ENCODE measurements around the gene MTFR1L.
"Not testable (repeated sequence)": the region's sequence is repeated elsewhere in the genome, so short reads cannot be mapped to it uniquely, and the experiment has no call there.

MTFR1L gene

DNA sequence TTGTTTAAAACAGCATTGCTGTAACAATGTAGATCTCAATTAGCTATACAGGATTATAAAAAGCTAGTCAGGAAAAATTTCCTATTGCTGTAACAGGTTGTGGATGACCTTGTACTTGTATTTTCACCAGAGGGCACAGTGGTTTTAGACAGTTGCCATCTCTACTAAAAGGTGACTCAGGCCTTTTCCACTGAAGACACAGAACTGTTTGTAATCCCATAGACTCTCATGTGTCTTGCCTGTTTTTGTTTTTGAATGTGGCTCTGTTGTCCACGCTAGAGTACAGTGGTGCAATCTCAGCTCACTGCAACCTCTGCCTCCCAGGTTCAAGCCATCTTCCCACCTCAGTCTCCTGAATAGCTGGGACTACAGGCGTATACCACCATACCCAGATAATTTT is 5.9 kb downstream of the MTFR1L start:
- Histone ChIP-seq H3K4me1 (ENCODE audit: control insufficient read depth, insufficient read depth, low read length) (peaks cover 12% of the 10 kb centered on the region), H3K36me3 (ENCODE audit: control insufficient read depth, insufficient read depth, low read length) (peaks cover 3% of the 10 kb centered on the region)

DNA sequence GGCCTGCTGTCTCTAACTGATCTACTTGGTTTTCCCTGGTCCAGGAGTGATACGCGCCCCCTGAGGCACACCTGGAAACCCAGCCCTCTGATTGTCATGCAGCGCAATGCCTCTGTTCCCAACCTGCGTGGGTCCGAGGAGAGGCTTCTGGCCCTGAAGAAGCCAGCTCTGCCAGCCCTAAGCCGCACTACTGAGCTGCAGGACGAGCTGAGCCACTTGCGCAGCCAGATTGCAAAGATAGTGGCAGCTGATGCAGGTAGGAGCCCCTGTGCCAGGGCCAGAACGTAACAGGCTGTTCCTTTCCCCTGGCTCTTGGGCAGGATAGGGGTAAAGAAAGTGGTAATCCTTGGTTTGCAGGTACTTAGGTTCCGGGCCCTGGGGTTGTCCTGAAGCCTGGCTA is 6.8 kb downstream of the MTFR1L start:
- no peak overlapping the region for H3K9ac ChIP-seq (ENCODE audit: low read length)
- H3K9me3 ChIP-seq (ENCODE audit: control insufficient read depth, low read length) = no peaks in the 10 kb centered on the region
- H3K4me1 ChIP-seq (ENCODE audit: control insufficient read depth, insufficient read depth, low read length) = peaks cover 3% of the 10 kb centered on the region
- no peaks in the 10 kb centered on the region for H3K27me3 ChIP-seq (ENCODE audit: control insufficient read depth, insufficient read depth, low read length)
- H3K4me3 ChIP-seq (ENCODE audit: low read length) = no peak overlapping the region
- H3K36me3 ChIP-seq (ENCODE audit: control insufficient read depth, insufficient read depth, low read length) = peaks cover 10% of the 10 kb centered on the region

More for the DNA sequence above, 5.9 kb downstream of the MTFR1L start:
- H3K27me3 ChIP-seq (ENCODE audit: control insufficient read depth, insufficient read depth, low read length) = no peaks in the 10 kb centered on the region
- no peak overlapping the region for H3K4me3 ChIP-seq (ENCODE audit: low read length)
- no peak overlapping the region for H3K9ac ChIP-seq (ENCODE audit: low read length)
- no peaks in the 10 kb centered on the region for H3K9me3 ChIP-seq (ENCODE audit: control insufficient read depth, low read length)

DNA sequence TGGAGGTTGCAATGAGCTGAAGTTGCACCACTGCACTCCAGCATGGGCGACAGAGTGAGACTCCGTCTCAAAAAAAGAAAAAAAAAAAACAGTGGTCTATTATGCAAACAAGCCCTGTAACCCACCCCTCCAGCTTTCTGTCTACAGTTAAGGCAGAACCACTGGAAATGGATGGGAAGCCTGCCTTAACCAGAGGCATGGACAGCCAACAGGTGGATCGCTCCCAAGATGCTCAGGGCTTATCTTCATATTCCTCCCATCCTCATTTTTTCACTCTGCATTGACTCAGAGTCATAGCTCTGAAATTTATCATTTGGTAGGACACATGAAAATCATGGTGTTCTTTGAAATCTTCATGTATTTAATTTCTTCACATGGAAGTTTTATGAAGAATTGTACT is 8.7 kb downstream of the MTFR1L start:
- Histone ChIP-seq H3K36me3 (ENCODE audit: control insufficient read depth, insufficient read depth, low read length) (peaks cover 19% of the 10 kb centered on the region), H3K9ac (ENCODE audit: low read length) (no peak overlapping the region), H3K4me1 (ENCODE audit: control insufficient read depth, insufficient read depth, low read length) (no peaks in the 10 kb centered on the region)

DNA sequence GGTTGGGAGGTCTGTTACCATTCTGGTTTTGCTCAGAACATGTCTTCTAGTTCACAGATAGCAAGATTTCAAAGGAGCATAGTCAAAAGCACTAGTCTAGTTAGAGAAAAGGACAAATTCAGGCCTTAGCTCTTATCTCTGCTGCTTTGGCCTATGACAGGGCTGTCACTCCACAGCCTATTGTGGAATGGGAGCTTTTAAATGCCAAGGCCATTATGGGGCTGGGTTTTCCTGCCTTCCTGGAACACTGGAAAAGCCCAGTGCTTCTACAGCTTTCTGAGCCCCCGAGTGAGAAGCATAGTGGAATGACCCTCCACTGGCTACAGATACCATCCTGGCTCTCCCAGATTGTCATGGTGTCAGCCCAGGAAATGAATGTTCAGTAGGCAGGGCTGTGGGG is 9.3 kb downstream of the MTFR1L start:
- H3K27me3 ChIP-seq (ENCODE audit: control insufficient read depth, insufficient read depth, low read length) = no peaks in the 10 kb centered on the region
- no peak overlapping the region for H3K4me3 ChIP-seq (ENCODE audit: low read length)
- H3K4me1 ChIP-seq (ENCODE audit: control insufficient read depth, insufficient read depth, low read length) = no peaks in the 10 kb centered on the region
- H3K36me3 ChIP-seq (ENCODE audit: control insufficient read depth, insufficient read depth, low read length) = peaks cover 19% of the 10 kb centered on the region
- H3K9ac ChIP-seq (ENCODE audit: low read length) = no peak overlapping the region
- H3K9me3 ChIP-seq (ENCODE audit: control insufficient read depth, low read length) = no peaks in the 10 kb centered on the region

More for the DNA sequence above, 8.7 kb downstream of the MTFR1L start:
- Histone ChIP-seq H3K9me3 (ENCODE audit: control insufficient read depth, low read length) (no peaks in the 10 kb centered on the region), H3K4me3 (ENCODE audit: low read length) (no peak overlapping the region), H3K27me3 (ENCODE audit: control insufficient read depth, insufficient read depth, low read length) (no peaks in the 10 kb centered on the region)

DNA sequence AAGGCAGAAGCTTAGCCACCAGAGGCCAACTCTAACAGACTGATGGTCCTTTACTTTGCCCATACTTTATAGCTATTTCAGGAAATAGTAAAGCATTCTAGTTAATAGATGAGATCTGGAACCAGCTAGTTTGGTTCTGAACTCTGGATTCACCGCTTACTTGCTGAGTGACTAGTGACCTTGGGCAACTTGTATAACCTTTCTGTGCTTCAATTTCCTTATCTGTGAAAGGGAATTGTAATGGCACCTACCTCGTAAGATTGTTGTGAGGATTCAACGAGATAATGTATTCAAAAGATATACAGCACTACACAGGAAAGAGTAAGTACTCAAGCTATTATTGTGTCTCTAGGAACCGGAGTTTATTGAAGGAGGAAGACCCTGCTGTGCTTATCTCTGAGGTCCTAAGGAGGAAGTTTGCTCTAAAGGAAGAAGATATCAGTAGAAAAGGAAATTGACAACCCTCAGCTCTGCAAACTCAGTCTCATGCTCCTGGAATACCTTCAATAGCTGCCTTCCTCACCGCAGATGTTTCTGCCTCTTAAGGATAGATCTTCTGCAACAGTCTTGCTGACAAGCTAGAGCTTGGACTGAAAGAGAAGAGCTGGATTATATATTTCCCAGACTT is 11.9 kb downstream of the MTFR1L start:
- Histone ChIP-seq H3K9ac (ENCODE audit: low read length) (no peak overlapping the region), H3K9me3 (ENCODE audit: control insufficient read depth, low read length) (no peaks in the 10 kb centered on the region), H3K36me3 (ENCODE audit: control insufficient read depth, insufficient read depth, low read length) (peaks cover 19% of the 10 kb centered on the region), H3K27me3 (ENCODE audit: control insufficient read depth, insufficient read depth, low read length) (no peaks in the 10 kb centered on the region), H3K4me1 (ENCODE audit: control insufficient read depth, insufficient read depth, low read length) (no peaks in the 10 kb centered on the region), H3K4me3 (ENCODE audit: low read length) (no peak overlapping the region)

DNA sequence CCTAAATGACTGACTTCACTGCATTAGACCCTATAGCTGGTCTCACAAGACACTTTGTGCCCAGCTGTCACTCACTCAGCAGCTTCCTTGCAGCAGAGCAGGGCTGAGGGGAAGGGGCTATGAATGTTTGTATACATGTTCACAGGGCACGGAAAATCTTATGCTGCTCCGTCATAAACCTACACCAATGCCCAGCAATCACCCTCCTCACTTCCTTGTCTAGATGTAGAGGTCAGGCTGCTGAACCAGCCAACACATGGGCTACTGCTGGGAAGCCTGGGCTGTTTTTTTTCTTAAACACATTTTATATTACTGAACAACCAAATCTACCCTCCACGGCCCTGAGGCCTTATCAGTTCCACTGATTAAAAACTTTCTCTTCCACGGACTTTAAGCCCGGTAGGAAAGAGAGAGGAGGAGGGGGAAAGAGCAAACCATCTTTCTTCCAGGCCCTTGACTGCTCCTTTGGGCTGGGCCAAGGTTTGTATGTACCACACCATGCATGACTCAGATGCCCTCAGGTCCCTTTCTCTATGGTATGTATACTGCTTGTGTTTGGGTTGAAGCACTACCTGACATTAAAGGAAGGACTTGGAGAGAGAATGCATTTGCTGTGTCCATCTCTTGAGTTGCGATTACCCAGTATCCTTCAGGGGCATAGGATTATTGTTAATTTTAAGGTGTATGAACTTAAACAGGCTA is 12.7 kb downstream of the MTFR1L start:
- H3K27me3 ChIP-seq (ENCODE audit: control insufficient read depth, insufficient read depth, low read length) = no peaks in the 10 kb centered on the region
- no peak overlapping the region for H3K4me3 ChIP-seq (ENCODE audit: low read length)
- H3K9me3 ChIP-seq (ENCODE audit: control insufficient read depth, low read length) = no peaks in the 10 kb centered on the region
- H3K36me3 ChIP-seq (ENCODE audit: control insufficient read depth, insufficient read depth, low read length) = peaks cover 19% of the 10 kb centered on the region
- no peak overlapping the region for H3K9ac ChIP-seq (ENCODE audit: low read length)
- H3K4me1 ChIP-seq (ENCODE audit: control insufficient read depth, insufficient read depth, low read length) = no peaks in the 10 kb centered on the region

DNA sequence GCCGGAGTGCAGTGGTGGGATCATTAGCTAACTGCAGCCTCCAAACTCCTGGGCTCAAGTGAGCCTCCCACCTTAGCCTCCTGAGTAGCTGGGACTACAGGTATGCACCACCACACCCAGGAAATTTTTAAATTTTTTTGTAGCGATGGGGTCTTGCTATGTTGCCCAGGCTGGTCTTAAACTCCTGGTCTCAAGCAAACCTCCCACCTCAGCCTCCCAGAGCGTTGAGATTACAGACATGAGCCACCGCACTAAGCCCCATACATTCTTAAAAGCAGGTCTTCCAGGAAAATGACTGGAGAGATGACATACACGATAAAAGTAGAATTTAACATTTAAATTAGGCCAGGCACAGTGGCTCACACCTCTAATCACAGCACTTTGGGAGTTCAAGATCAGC is 13.4 kb downstream of the MTFR1L start:
- peaks cover 19% of the 10 kb centered on the region for H3K36me3 ChIP-seq (ENCODE audit: control insufficient read depth, insufficient read depth, low read length)
- H3K4me1 ChIP-seq (ENCODE audit: control insufficient read depth, insufficient read depth, low read length) = no peaks in the 10 kb centered on the region
- H3K4me3 ChIP-seq (ENCODE audit: low read length) = no peak overlapping the region

DNA sequence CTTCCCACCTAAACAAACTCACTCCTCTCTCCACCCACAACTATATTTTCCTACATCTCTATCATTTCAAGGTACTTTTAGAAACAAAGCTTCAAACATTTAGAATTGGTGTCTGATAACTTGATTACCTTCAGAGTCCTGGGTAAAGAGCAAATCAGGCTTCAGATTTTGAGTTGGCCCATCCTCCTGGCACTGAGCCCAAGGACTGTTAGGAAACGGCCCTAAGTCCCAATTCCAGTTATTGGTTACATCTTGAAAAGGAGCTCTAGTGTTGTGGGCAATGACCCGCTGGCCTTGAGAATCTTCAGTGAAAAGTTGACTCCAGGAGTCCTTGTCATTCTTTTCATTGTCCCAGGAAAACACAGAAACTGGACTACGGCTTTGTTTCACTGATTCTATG is 15.1 kb downstream of the MTFR1L start:
- no peaks in the 10 kb centered on the region for H3K27me3 ChIP-seq (ENCODE audit: control insufficient read depth, insufficient read depth, low read length)
- no peak overlapping the region for H3K9ac ChIP-seq (ENCODE audit: low read length)
- no peak overlapping the region for H3K4me3 ChIP-seq (ENCODE audit: low read length)
- H3K9me3 ChIP-seq (ENCODE audit: control insufficient read depth, low read length) = no peaks in the 10 kb centered on the region
- H3K4me1 ChIP-seq (ENCODE audit: control insufficient read depth, insufficient read depth, low read length) = no peaks in the 10 kb centered on the region
- peaks cover 19% of the 10 kb centered on the region for H3K36me3 ChIP-seq (ENCODE audit: control insufficient read depth, insufficient read depth, low read length)

More for the DNA sequence above, 13.4 kb downstream of the MTFR1L start:
- no peaks in the 10 kb centered on the region for H3K27me3 ChIP-seq (ENCODE audit: control insufficient read depth, insufficient read depth, low read length)
- H3K9me3 ChIP-seq (ENCODE audit: control insufficient read depth, low read length) = no peaks in the 10 kb centered on the region
- no peak overlapping the region for H3K9ac ChIP-seq (ENCODE audit: low read length)

DNA sequence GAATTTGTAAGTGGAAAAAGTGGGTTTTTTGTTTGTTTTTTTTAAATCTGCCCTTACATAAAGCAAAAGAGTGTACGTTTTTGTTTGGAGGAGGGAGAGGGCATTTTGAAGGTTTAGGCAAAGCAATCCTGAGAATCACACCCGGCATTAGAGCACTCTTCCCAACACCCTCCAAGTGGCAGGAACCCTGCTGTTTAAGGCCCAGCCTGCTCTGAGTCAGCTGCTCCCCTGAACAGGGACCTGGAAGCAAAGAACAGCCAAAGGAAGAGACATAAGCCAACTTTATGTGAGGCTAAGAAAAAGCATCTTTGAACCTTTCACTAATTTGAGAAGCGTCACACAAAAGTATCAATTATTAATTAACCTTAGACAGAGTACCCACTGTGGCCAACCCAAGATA is 16.9 kb downstream of the MTFR1L start:
- Histone ChIP-seq H3K4me1 (ENCODE audit: control insufficient read depth, insufficient read depth, low read length) (no peaks in the 10 kb centered on the region), H3K4me3 (ENCODE audit: low read length) (no peak overlapping the region), H3K27me3 (ENCODE audit: control insufficient read depth, insufficient read depth, low read length) (no peaks in the 10 kb centered on the region), H3K9ac (ENCODE audit: low read length) (no peak overlapping the region), H3K36me3 (ENCODE audit: control insufficient read depth, insufficient read depth, low read length) (peaks cover 9% of the 10 kb centered on the region), H3K9me3 (ENCODE audit: control insufficient read depth, low read length) (no peaks in the 10 kb centered on the region)

DNA sequence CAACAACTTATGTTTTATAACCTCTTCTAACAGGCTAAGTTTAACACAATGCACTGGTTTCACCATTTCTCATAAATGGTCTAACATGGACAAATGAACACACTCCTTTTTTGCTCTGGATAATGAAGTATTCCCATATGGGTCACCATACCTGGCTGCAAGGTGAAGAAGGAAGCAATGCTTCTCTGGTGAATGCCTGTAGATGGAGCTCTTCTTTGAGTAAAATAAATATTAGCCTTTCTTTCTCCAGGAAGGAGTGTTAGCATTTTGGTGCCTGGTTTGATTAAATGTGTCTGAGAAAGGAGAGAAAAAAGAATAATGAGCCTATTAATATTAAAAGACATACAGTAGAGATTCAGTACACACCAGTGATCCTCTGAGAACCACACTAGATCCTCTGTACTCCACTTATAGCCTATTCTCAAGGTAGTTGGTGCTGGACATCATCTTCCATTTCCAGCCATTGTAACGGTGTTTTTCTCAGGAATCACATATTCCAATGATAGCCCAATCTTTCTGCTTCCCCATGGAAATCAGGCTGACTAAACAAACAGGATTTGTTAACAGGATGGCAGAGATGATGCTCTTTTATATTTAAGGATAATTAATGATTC is 17.6 kb downstream of the MTFR1L start:
- peaks cover 6% of the 10 kb centered on the region for H3K36me3 ChIP-seq (ENCODE audit: control insufficient read depth, insufficient read depth, low read length)
- no peaks in the 10 kb centered on the region for H3K27me3 ChIP-seq (ENCODE audit: control insufficient read depth, insufficient read depth, low read length)
- no peaks in the 10 kb centered on the region for H3K9me3 ChIP-seq (ENCODE audit: control insufficient read depth, low read length)

DNA sequence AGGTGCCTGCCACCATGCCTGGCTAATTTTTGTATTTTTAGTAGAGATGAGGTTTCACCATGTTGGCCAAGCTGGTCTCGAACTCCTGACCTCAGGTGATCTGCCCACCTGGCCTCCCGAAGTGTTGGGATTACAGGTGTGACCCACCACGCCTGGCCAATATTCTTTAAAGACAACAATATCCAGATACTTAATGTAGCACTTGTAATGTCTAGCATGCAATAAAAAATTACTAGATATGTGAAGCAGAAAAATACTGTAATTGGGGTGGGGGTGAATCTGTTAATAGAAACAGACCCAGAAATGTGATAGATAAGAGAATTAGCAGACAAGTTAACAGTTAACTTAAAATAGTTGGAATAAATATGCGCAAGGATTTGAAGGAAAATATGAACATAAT is 20.1 kb downstream of the MTFR1L start:
- not testable (repeated sequence) for H3K36me3 ChIP-seq (ENCODE audit: control insufficient read depth, insufficient read depth, low read length); H3K4me1 ChIP-seq (ENCODE audit: control insufficient read depth, insufficient read depth, low read length); H3K27me3 ChIP-seq (ENCODE audit: control insufficient read depth, insufficient read depth, low read length); H3K4me3 ChIP-seq (ENCODE audit: low read length); H3K9me3 ChIP-seq (ENCODE audit: control insufficient read depth, low read length); H3K9ac ChIP-seq (ENCODE audit: low read length)

More for the DNA sequence above, 17.6 kb downstream of the MTFR1L start:
- Histone ChIP-seq H3K4me3 (ENCODE audit: low read length) (no peak overlapping the region), H3K9ac (ENCODE audit: low read length) (no peak overlapping the region), H3K4me1 (ENCODE audit: control insufficient read depth, insufficient read depth, low read length) (no peaks in the 10 kb centered on the region)

DNA sequence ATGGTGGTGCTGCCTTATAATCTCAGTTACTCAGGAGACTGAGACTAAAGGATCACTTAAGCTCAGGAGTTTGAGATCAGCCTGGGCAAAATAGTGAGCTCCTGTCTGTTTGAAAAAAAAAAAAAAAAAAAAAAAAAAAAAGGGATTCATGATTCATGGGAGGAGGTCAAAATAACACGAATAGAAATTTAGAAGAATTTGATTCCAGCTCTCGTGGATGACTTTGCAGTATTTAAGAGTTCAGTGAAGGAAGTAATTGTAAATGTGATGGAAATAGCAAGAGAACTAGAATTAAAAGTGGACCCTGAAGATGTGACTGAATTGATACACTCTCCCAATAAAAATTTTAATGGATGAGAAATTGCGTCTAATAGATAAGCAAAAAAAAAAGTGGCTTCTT is 23.7 kb downstream of the MTFR1L start:
- Histone ChIP-seq H3K9ac (ENCODE audit: low read length) (no peak overlapping the region), H3K36me3 (ENCODE audit: control insufficient read depth, insufficient read depth, low read length) (no peaks in the 10 kb centered on the region), H3K4me3 (ENCODE audit: low read length) (no peak overlapping the region), H3K9me3 (ENCODE audit: control insufficient read depth, low read length) (no peaks in the 10 kb centered on the region), H3K27me3 (ENCODE audit: control insufficient read depth, insufficient read depth, low read length) (no peaks in the 10 kb centered on the region), H3K4me1 (ENCODE audit: control insufficient read depth, insufficient read depth, low read length) (no peaks in the 10 kb centered on the region)

Data from mucosa of stomach (tissue), 1 donor.